ENCODE measurements around the gene WNK4.
A peak's percentile ranks its signal among the peaks of the same experiment; 100 is the strongest.

WNK4 gene

DNA sequence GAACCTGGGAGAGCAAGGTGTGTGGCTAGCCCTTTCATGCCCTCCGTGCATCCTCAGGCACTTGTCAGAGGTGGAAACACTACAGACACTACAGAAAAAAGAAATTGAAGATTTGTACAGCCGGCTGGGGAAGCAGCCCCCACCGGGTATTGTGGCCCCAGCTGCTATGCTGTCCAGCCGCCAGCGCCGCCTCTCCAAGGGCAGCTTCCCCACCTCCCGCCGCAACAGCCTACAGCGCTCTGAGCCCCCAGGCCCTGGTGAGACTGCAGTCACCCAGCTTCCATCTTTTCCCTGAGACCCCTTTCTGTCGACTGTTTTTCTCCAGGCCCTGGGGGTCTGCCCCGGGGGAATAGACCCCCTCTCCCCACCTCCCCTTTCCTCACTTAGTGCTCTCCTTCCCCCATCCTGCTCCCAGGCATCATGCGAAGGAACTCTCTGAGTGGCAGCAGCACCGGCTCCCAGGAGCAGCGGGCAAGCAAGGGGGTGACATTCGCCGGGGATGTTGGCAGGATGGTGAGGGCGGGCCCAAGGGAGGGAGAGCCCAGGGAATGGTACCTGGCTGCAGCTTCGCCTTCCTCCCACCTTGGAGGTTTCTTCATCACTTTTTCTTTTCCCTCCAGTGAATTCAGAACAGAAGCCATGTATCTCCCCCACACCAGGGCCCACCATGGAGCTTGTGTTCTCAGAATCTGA, 15.8 kb downstream of the WNK4 start:
- no peak for DNase-seq (ENCODE audit: low read depth, low spot score)

GRCh38 chr17:42797067-42798007, 16.9 kb downstream of the WNK4 start:
- DNase-seq (ENCODE audit: low read depth, low spot score), result no peak

DNA sequence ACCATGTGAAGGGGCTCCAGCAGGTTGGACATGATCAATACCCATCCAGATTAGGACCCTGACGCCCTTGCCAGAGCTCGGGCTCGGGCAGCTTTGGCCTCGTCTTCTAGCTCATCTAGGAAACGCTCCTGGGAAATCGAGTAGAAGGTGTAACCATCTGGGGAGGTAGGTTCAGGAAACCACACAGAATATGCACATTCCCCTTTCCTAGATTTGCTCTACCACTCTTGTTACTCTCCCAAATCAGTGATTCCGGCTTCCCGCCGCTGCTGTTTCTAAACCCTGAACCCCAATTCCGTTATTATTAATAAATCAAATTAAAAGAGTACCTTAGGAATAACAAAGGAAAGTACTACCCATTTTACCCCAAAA, 17.6 kb downstream of the WNK4 start:
- no peak for DNase-seq (ENCODE audit: low read depth, low spot score)

DNA sequence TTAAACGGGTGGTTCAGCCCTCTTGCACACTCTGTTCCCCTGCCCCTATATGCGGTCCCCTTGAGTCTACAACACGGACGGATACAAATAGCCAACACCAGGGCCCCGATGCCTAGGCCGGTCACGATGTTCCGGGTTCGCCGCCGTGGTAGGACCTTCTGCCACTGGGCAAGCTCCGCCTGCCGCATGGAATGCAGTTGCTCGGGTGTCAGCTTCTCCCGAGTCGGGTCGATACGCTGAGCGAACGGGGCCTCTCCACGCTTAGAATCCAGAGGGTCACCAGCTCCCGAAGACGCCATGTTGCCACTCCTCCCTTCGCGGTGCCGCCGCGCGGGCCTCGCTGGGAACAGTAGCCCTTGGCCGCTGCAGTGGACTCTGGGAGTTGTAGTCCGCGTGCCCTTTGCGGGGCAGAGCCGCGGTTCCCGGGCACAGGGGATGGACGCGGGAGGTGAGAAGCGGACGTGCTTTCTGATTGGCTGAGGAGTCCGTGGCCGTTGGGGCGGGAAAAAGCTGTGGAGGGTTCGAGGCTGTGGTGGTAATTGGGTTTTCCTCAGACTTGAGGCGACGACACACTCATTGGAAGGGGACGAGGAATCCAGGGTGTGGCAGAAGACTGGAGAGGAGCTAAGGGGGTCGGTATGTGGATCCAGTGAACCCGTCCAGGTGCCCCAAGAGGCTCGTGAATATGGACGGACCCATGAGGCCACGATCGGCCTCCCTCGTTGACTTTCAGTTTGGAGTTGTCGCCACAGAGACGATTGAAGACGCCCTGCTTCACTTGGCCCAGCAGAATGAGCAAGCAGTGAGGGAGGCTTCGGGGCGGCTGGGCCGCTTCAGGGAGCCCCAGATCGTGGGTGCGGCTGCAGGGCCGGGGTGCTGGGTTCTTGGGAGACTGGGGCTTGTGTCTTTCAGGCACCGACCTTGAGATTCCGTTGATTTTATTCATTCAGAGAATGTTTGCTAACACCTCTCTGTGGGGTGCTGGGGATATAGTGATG, 18.3 kb downstream of the WNK4 start, which contains the start of the genes CNTD1 and COA3:
Gene CNTD1 (plus strand): TSS at position 479 of the 998 bp plus-strand sequence. CDS start 207 bp downstream, at position 686.
Gene COA3 (minus strand): TSS at position 322 of the 998 bp plus-strand sequence. CDS start 23 bp downstream, at position 299.
- DNase-seq (ENCODE audit: low read depth, low spot score), result peak; percentile 60

DNA sequence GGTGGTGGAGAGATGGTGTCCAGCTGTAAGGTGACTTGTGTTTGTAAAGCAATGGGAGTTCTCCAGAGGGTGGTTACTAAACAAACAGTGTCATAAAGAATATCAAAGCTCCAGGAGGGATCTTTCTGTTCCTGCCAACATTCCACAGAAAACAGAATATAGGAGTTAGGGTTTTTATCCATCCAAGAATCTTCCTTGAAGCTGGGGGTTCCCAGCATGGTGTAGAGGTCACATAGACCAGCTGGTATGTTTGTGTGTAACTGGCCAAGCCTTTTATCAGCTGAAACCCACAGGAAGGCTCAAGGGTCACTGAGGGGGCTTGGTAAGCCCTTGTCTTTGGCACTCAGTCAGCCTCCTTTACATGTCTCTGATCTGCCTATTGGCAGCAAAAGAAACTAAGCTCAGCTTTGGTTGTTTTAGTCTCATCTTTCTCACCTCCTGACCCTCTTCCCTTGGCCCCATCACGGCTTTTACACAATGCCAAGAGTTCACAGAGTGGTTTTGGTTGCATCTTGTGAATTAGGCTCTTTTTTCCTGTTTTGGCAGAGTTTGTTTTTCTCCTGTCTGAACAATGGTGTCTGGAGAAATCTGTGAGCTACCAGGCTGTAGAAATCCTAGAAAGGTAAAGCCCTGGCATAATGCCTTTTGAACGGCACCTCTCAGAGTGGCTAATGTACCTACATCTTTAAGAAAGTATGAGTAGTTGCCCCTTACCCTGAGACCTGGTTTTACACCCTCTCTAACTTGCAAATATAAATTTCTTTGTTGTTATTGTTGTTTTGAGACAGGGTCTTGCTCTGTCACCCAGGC, 22.9 kb downstream of the WNK4 start:
- DNase-seq (ENCODE audit: low read depth, low spot score), result no peak

GRCh38 chr17:42804918-42805367, 24.5 kb downstream of the WNK4 start:
- DNase-seq (ENCODE audit: low read depth, low spot score), result no peak

DNA sequence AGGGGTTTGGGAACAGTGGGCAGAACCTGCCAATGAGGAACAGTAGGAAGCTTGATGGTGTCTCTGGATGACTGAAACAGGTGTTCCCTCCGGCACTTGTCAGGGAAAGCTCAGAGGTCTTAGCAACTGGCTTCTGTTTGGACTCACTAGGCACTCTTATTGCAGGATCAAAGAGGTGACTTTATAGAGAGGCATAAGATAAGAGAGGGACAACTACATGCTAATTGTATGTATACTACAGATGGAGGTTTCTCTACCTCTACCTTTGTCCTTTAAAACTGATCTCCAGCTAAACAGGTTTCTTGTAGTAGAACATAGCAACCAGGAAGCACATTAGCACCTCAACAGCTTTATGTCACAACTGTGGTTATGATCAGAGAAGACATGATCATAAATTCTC, 25.8 kb downstream of the WNK4 start:
- DNase-seq (ENCODE audit: low read depth, low spot score), result no peak

DNA sequence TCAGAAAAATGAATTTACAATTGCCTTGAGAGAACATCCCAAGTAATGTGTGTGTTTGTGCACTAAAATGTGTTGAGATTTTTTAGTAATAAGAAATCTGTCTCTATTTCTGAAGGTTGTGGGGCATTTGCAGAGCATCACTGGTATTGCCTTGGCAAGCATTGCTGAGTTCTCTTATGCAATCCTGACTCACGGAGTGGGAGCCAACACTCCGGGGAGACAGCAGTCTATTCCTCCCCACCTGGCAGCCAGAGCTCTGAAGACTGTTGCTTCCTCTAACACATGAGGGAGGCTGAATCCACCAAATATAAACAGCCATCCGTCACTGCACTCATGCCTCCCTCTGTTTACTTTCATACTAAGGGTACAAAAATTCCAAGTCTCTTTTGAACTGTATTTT, 28.8 kb downstream of the WNK4 start:
- DNase-seq (ENCODE audit: low read depth, low spot score), result no peak

- DNase-seq (ENCODE audit: low read depth, low spot score), result no peak
Observed at GRCh38 chr17:42814633-42815399, 34.4 kb downstream of the WNK4 start.

DNA sequence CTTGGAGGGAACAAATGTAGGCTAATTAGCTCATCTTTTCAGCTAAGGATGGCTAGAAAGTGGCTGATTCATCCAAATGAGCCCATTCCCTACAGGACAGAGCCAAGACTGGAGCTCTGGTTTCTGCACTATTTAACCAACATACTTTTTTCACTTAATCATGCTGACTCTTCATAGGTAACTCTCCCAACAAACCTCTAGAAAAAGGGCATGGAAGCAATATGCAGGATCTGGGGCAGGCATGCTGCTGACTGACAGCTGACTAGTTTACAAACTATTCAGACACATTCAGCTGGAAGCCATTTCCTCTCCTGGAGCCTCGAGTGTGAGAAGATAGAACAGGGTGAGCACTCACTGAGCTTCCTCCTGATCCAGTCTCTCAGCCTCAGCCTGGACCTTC, 37.5 kb downstream of the WNK4 start:
- no peak for DNase-seq (ENCODE audit: low read depth, low spot score)

DNA sequence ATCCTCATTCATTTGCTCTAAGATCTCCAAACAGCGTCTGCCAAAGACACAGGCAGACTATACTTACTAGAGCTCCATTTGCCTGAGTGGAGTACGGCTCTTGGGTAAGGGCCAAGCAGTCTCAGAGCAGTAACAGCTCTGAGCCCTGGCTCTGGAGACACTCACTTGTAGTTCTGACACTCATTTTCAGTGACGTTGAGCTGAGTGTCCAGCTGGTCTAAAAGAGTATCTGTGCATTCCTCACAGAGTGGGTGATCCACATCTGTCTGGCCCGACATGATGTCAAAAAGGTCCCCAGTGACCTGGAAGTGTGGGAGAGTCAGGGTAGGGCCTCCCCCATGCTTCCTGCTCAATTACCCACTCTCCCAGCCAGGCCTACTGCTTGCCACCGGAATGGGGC, 38.0 kb downstream of the WNK4 start:
- DNase-seq (ENCODE audit: low read depth, low spot score), result no peak

DNA sequence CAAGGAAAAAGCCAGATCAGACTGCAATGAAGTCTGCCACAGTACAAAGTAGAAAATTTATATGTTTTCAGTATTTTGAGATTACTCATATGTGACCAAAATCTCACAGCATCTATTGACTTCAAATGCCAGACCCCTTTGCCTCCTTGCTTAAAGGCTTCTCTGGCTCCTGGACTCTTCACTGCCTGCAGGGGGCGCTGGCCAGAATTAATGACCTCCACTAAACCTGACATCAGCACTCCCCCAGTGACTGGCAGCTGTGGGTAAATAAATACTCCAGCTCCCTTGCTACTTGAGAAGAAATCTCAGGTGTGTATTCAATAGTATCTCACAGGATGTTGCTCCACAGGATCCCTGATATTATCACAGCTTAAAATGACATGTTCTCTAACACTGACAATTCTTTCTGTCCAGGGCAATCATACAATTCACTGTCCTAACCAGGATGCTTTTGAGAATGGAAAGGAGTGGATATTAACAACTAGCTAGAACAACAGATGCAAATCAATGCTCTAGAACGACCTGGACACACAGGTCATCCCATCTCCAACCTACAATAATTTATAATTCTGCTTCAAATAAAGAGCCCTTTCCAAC, 39.6 kb downstream of the WNK4 start:
- DNase-seq (ENCODE audit: low read depth, low spot score), result peak; percentile 45

DNA sequence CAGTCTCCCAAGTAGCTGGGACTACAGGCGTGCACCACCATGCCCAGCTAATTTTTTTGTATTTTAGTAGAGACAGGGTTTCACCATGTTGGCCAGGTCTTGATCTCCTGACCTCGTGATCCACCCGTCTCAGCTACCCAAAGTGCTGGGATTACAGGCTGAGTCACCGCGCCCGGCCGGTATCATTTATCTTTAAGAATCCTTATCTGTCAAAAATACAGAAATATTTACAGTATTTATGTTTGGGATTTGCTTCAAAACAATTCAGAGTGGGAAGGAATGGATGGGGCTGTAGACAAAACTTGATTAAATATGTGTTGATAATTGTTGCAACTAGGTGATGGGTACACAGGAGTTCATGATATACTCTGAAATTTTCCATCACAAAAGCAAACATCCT, 40.8 kb downstream of the WNK4 start:
- no peak for DNase-seq (ENCODE audit: low read depth, low spot score)

GRCh38 chr17:42827472-42827871, 47.1 kb downstream of the WNK4 start:
- DNase-seq (ENCODE audit: low read depth, low spot score), result no peak

GRCh38 chr17:42830971-42831370, 50.6 kb downstream of the WNK4 start:
- no peak for DNase-seq (ENCODE audit: low read depth, low spot score)

- no peak for DNase-seq (ENCODE audit: low read depth, low spot score)
Observed at GRCh38 chr17:42832213-42832933, 52.0 kb downstream of the WNK4 start.

- DNase-seq (ENCODE audit: low read depth, low spot score), result peak; percentile 78
Observed at GRCh38 chr17:42832934-42833766, 52.7 kb downstream of the WNK4 start, which contains the start of gene PSME3. Gene PSME3, plus strand, starts transcription at chr17:42833397. Its CDS starts 235 bp downstream, at chr17:42833632.
